Testis (tissue), 2 donors: Measurements from ENCODE around the gene IGFL1.

Source experiments
- POLR2A ChIP-seq: fragments of 450-650 bp; IDR thresholded peaks from one replicate; pipeline ENCODE4 v1.6.1; 2017; ENCODE audit warnings: antibody characterized with exemption, mild to moderate bottlenecking, moderate library complexity
- TF ChIP-seq, protein P1 (sequence below), 3 experiments: fragments of 450-650 bp in 2 of 3; fragments of 200-600 bp in 1 of 3; sonication (generic) in 1 of 3; IDR thresholded peaks; one replicate each; pipeline ENCODE4 v1.5.1; 2016 to 2019; ENCODE audit warnings: antibody characterized with exemption in 3 of 3, mild to moderate bottlenecking in 2 of 3, moderate library complexity in 1 of 3

DNA sequence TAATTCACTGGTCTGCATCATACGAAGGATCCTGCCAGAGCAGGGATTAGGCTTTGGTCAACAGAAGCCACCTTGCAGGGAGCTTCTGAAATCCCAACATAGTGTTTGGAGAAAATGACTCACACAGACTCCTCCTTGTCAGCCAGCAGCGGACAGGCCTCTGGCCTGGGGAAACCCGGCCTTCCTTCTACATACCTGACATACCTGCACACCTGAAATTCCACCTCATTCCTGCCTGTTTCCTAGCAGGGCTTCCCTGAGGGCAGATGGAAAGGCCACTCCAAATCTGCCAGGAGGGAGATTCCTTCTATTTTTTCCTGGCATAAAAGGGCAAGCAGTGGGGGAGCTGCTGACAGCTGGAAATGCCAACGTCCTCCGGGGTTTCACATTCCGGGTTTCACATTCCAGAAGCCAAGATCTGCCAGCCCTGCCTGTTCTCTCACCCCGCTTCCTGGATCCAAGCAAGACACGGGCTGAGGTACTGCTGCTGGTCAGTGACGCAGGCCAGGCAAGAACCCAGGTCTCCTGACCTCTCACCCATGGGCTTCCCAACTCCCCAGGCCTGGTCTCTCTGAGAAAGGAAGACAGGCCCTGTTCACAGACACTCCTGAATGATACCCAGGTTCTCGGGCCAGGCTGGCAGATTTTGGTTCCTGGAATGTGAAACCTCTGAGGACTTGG, 18.2 kb upstream of the IGFL1 start:
- TF ChIP-seq POLR2A: no peak
- TF ChIP-seq, protein P1, sequence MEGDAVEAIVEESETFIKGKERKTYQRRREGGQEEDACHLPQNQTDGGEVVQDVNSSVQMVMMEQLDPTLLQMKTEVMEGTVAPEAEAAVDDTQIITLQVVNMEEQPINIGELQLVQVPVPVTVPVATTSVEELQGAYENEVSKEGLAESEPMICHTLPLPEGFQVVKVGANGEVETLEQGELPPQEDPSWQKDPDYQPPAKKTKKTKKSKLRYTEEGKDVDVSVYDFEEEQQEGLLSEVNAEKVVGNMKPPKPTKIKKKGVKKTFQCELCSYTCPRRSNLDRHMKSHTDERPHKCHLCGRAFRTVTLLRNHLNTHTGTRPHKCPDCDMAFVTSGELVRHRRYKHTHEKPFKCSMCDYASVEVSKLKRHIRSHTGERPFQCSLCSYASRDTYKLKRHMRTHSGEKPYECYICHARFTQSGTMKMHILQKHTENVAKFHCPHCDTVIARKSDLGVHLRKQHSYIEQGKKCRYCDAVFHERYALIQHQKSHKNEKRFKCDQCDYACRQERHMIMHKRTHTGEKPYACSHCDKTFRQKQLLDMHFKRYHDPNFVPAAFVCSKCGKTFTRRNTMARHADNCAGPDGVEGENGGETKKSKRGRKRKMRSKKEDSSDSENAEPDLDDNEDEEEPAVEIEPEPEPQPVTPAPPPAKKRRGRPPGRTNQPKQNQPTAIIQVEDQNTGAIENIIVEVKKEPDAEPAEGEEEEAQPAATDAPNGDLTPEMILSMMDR (IDR thresholded peaks at IDR 0.05): no peak
